ENCODE results near the gene KRTAP13-3.

DNA sequence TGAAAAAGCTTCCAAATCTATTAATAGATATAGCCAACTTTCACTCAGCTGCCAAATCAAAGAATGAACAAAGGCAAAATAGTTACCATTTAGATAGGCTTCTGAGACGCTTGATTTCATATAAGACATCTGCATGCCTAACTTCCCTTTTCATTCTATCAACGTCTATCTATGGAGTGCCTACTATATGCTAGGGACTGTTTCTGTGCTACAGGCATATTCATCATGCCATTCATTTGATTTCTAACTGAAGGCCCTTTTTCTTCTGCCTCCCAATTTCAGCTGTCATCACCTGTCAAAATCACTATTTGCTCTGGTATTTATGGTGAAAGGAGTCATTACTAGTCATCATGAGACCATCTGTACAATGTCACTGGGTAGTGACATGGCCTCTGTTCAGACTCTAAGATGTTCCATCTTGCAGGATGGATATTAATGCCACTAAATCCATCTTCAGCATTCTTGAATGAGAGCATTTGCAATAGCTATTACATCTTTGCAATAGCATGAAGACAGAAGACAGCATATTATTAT, 34.2 kb downstream of the KRTAP13-3 start:
- TF ChIP-seq SMC3 (conservative IDR thresholded peaks at IDR 0.05; ENCODE audit: insufficient read depth, low read depth, low read length) (no peak), GABPA (tag; conservative IDR thresholded peaks at IDR 0.05; ENCODE audit: low read depth) (no peak), SREBF1 (IDR thresholded peaks at IDR 0.05; ENCODE audit: borderline replicate concordance, low read depth, low read length) (no peak), KAT7 (CRISPR knock-in tag; IDR thresholded peaks at IDR 0.05; ENCODE audit: borderline replicate concordance) (no peak), HDAC3 (IDR thresholded peaks at IDR 0.05; ENCODE audit: borderline replicate concordance, partially characterized antibody) (no peak), TEAD1 (CRISPR knock-in tag; IDR thresholded peaks at IDR 0.05) (no peak)
- TF ChIP-seq, protein P1, sequence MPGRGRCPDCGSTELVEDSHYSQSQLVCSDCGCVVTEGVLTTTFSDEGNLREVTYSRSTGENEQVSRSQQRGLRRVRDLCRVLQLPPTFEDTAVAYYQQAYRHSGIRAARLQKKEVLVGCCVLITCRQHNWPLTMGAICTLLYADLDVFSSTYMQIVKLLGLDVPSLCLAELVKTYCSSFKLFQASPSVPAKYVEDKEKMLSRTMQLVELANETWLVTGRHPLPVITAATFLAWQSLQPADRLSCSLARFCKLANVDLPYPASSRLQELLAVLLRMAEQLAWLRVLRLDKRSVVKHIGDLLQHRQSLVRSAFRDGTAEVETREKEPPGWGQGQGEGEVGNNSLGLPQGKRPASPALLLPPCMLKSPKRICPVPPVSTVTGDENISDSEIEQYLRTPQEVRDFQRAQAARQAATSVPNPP (IDR thresholded peaks at IDR 0.05; ENCODE audit: borderline replicate concordance, insufficient read depth, insufficient read length), result no peak
- TF ChIP-seq, protein P2, sequence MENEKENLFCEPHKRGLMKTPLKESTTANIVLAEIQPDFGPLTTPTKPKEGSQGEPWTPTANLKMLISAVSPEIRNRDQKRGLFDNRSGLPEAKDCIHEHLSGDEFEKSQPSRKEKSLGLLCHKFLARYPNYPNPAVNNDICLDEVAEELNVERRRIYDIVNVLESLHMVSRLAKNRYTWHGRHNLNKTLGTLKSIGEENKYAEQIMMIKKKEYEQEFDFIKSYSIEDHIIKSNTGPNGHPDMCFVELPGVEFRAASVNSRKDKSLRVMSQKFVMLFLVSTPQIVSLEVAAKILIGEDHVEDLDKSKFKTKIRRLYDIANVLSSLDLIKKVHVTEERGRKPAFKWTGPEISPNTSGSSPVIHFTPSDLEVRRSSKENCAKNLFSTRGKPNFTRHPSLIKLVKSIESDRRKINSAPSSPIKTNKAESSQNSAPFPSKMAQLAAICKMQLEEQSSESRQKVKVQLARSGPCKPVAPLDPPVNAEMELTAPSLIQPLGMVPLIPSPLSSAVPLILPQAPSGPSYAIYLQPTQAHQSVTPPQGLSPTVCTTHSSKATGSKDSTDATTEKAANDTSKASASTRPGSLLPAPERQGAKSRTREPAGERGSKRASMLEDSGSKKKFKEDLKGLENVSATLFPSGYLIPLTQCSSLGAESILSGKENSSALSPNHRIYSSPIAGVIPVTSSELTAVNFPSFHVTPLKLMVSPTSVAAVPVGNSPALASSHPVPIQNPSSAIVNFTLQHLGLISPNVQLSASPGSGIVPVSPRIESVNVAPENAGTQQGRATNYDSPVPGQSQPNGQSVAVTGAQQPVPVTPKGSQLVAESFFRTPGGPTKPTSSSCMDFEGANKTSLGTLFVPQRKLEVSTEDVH (IDR thresholded peaks at IDR 0.05; ENCODE audit: low read depth, partially characterized antibody), result no peak
- TF ChIP-seq, protein P3, sequence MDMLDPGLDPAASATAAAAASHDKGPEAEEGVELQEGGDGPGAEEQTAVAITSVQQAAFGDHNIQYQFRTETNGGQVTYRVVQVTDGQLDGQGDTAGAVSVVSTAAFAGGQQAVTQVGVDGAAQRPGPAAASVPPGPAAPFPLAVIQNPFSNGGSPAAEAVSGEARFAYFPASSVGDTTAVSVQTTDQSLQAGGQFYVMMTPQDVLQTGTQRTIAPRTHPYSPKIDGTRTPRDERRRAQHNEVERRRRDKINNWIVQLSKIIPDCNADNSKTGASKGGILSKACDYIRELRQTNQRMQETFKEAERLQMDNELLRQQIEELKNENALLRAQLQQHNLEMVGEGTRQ (CRISPR knock-in tag; IDR thresholded peaks at IDR 0.05), result no peak
